ENCODE data around the gene THTPA.

Gene THTPA

DNA sequence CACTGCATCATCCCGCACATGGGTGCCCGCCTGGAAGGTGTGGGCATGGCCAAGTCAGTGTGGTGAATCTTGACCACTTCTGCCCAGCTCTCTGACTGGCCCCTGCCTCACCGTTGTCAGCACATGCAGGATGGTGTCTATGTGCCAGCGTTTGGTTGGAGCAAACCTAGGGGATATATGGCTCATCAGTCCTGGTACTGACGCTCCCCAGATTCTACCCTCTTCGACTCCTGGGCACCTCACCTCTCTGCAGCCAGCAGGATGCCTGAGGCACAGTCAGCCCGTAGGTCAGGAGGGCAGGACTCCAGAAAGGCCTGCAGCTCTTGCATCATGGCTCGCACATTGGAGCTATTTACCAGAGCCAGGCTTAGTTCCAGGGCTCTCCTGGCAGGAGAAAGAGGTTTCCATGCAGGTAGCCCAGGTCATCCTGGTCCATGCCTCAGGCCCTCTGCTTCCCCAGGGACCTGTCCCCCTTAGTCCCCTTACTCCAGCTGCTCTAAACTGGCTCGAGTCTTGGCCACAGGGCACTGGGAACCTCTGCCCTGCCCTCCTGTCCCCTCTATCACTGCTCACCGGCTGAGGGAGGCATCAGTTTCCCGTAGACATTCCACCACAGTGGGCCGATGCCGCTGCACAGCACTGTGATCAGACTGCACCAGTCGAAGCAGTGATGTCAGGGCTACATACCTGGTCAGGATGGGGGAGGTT, 7.6 kb downstream of the THTPA start:
- no peak for TF ChIP-seq CTCF (IDR thresholded peaks at IDR 0.05; ENCODE audit: control insufficient read depth, insufficient read depth, low read depth, low read length, missing control alignments)
- H3K4me3 ChIP-seq (ENCODE audit: control insufficient read depth, low read depth, low read length): no peak overlapping the region
- DNase-seq (ENCODE audit: low read depth): no peak

GRCh38 chr14:23564181-23564812, 8.2 kb downstream of the THTPA start:
- DNase-seq (ENCODE audit: low read depth): no peak
- no peak for TF ChIP-seq CTCF (IDR thresholded peaks at IDR 0.05; ENCODE audit: control insufficient read depth, insufficient read depth, low read depth, low read length, missing control alignments)
- no peak overlapping the region for H3K4me3 ChIP-seq (ENCODE audit: control insufficient read depth, low read depth, low read length)

DNA sequence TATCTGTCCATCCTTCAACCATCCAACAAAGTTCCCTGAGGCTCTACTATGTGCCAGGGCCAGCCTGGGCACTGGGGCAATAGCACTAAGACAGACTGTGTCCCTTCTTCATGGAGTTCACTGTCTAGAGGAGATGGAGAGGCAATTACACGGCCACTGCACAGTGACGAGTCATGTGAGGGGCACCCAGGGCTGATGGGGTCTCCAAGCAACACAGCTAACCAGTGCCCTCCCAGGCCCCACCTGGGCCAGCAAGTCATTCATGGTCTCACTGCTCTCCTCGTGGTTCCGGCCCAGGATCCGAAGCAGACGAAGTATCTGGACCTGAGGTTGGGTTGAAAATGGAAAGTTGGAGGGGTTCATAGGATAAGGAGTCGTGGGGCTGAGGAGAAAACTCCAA, 8.8 kb downstream of the THTPA start:
- no peak overlapping the region for H3K4me3 ChIP-seq (ENCODE audit: control insufficient read depth, low read depth, low read length)
- TF ChIP-seq CTCF (IDR thresholded peaks at IDR 0.05; ENCODE audit: control insufficient read depth, insufficient read depth, low read depth, low read length, missing control alignments): no peak
- no peak for DNase-seq (ENCODE audit: low read depth)

DNA sequence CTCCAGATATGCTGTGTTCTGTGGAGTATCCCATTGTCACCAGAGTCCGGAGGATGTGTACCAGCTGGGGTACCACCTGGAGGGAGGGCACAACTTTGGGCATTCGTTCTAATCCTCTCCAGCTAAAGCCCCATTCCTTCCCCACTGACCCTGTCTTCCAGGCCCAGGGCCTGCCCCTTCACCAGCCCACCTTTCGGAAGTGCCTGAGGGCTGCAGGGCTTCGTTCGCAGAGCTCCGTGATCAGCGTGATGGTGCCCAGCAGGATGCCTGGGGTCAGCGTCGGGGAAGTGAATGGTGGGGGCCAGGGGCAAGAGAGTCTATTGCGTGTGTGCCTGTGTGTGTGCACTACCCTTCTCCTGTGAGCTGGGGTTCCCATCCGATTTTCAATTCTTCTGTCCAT, 9.6 kb downstream of the THTPA start:
- TF ChIP-seq CTCF (IDR thresholded peaks at IDR 0.05; ENCODE audit: control insufficient read depth, insufficient read depth, low read depth, low read length, missing control alignments): no peak
- DNase-seq (ENCODE audit: low read depth): no peak

GRCh38 chr14:23566112-23566777, 10.2 kb downstream of the THTPA start:
- DNase-seq (ENCODE audit: low read depth): no peak
- no peak overlapping the region for H3K4me3 ChIP-seq (ENCODE audit: control insufficient read depth, low read depth, low read length)
- TF ChIP-seq CTCF (IDR thresholded peaks at IDR 0.05; ENCODE audit: control insufficient read depth, insufficient read depth, low read depth, low read length, missing control alignments): no peak

More for the DNA sequence above, 9.6 kb downstream of the THTPA start:
- H3K4me3 ChIP-seq (ENCODE audit: control insufficient read depth, low read depth, low read length): no peak overlapping the region

DNA sequence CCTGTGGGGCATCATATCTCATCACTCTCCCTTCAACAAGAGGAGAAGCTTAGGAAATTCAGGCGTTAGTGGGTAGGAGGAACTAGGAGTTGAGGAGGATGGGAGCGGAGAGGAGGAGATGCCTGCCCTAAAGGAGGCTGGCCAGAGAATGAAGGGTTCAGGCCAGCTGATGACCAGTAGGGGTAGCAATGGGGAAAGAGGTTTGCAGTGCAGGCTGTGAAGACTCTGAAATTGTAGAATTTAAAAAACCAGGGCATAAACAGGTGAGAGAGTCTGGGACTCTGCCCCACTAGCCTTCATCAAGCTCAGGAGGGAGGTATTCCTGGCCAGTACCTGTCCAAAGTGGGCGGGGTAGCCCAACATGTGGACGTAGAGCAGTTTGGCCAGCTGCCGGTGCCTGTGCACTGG, 10.7 kb downstream of the THTPA start:
- peak; percentile 40 for TF ChIP-seq CTCF (IDR thresholded peaks at IDR 0.05; ENCODE audit: control insufficient read depth, insufficient read depth, low read depth, low read length, missing control alignments)

More for the DNA sequence above, 10.7 kb downstream of the THTPA start:
- no peak for DNase-seq (ENCODE audit: low read depth)
- H3K4me3 ChIP-seq (ENCODE audit: control insufficient read depth, low read depth, low read length): peak overlapping the region; percentile 50
